NCI-H1105 treated with DMSO at 0.1 percent for 48 hours (cell line): ENCODE results near the gene SPANXN5.
"Not testable (repeated sequence)": the region's sequence is repeated elsewhere in the genome, so short reads cannot be mapped to it uniquely, and the experiment has no call there.

ENCODE experiments used
- DNase-seq: peaks from one replicate; lab custom pipeline; 2025; lab: John Stamatoyannopoulos, UW

The SPANXN5 gene

GRCh38 chrX:52797327-52797726 is at the start of gene SPANXN5:
Gene SPANXN5, minus strand, starts transcription at chrX:52797427. Its CDS starts 79 bp downstream, at chrX:52797348.
- DNase-seq: not testable (repeated sequence)

GRCh38 chrX:52843619-52844018 is 46.4 kb upstream of the SPANXN5 start:
- not testable (repeated sequence) for DNase-seq

GRCh38 chrX:52839137-52839536 is 41.9 kb upstream of the SPANXN5 start:
- DNase-seq: no peak

GRCh38 chrX:52830551-52830950 is 33.3 kb upstream of the SPANXN5 start:
- no peak for DNase-seq

- no peak for DNase-seq
Observed at GRCh38 chrX:52824608-52825007, 27.4 kb upstream of the SPANXN5 start.

GRCh38 chrX:52821079-52821760 is 24.0 kb upstream of the SPANXN5 start:
- DNase-seq: no peak

DNA sequence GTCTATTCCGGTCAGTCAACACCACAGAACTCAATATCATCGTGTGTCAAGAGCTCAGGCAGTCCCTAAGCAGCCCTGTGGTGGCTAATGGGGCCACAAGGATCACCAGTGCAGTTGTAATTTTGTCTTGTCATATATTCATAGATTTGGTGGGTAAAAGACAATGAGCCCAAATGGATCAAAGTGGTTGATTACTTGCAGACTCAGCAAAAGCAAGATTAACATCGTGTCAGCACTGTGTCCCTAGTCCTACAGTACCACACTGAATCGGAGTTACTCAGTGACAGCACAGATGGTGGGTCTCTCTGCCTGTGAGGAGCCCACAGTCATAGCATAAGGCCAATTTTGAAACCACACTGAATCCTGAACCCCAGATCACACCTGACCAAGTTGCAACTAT is 22.6 kb upstream of the SPANXN5 start:
- no peak for DNase-seq

GRCh38 chrX:52811065-52811625 is 13.9 kb upstream of the SPANXN5 start, which contains the start of gene XAGE5:
Gene XAGE5, plus strand, starts transcription at chrX:52811287. Its CDS starts 1,280 bp downstream, at chrX:52812567.
- no peak for DNase-seq

GRCh38 chrX:52804876-52805275 is 7.6 kb upstream of the SPANXN5 start:
- DNase-seq: not testable (repeated sequence)

- not testable (repeated sequence) for DNase-seq
Observed at GRCh38 chrX:52773504-52773903, 23.7 kb downstream of the SPANXN5 start.

DNA sequence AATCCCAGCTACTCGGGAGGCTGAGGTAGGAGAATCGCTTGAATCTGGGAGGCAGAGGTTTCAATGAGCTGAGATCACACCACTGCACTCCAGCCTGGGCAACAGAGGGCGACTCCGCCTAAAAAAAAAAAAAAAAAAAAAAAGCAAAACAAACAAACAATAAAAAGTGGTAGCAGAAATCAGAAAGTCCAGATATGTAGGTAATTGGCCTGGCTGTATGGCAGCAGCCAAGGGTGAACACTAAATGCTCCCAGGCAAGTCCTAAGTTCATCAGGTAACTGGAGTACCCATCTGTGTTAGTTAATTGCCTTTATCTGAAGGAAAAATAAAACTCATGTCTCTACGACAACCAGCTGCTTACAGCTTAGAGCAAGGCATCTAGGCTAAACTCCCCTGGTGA is 31.2 kb downstream of the SPANXN5 start:
- DNase-seq: not testable (repeated sequence)

- not testable (repeated sequence) for DNase-seq
Observed at GRCh38 chrX:52750952-52751351, 46.3 kb downstream of the SPANXN5 start, which contains the start of gene SSX2B. Gene SSX2B, plus strand, starts transcription at chrX:52751252. Its CDS starts 1,429 bp downstream, at chrX:52752681.
